SU-DHL-6 (cell line): ENCODE measurements around the gene TATDN3.
"Not testable (repeated sequence)": the region's sequence is repeated elsewhere in the genome, so short reads cannot be mapped to it uniquely, and the experiment has no call there.

Experiments
- H2AFZ ChIP-seq: fragments of 200-600 bp; sonication (generic); 2 replicates; pipeline ENCODE4 v1.6.1; 2014; ENCODE audit warnings: low read depth, mild to moderate bottlenecking, moderate library complexity, mixed read lengths, antibody characterized with exemption, low read length; ENCODE audit not compliant: severe bottlenecking
- H3F3A ChIP-seq: fragments of 200-600 bp; shearing (Covaris generic); 2 replicates; pipeline ENCODE4 v1.6.0; 2016; ENCODE audit warnings: antibody characterized with exemption, mild to moderate bottlenecking; ENCODE audit not compliant: insufficient read depth
- H3K27ac ChIP-seq: fragments of 200-600 bp; sonication (generic); 2 replicates; pipeline ENCODE4 v1.5.1; 2016; ENCODE audit warnings: low read depth, mild to moderate bottlenecking, low read length, moderate library complexity, mixed read lengths
- H3K27me3 ChIP-seq: fragments of 200-600 bp; sonication (generic), shearing (Covaris generic); 2 replicates; pipeline ENCODE4 v1.6.0; 2014; ENCODE audit warnings: mild to moderate bottlenecking, low read length
- H3K36me3 ChIP-seq: fragments of 200-600 bp; sonication (generic); 2 replicates; pipeline ENCODE4 v1.6.1; 2014; ENCODE audit warnings: mild to moderate bottlenecking, low read length, mixed read lengths
- H3K4me2 ChIP-seq: fragments of 300-600, 200-600 bp; shearing (Covaris generic), sonication (generic); 2 replicates; pipeline ENCODE4 v1.6.0; 2014; ENCODE audit warnings: low read length, low read depth, mild to moderate bottlenecking; ENCODE audit not compliant: poor library complexity, severe bottlenecking
- H3K4me3 ChIP-seq: fragments of 200-600 bp; sonication (generic); 2 replicates; pipeline ENCODE4 v1.5.1; 2014; ENCODE audit warnings: antibody characterized with exemption, low read length, mild to moderate bottlenecking, mixed read lengths; ENCODE audit not compliant: insufficient read depth, poor library complexity, severe bottlenecking
- H3K79me2 ChIP-seq: fragments of 200-600 bp; sonication (generic); 2 replicates; pipeline ENCODE4 v1.6.1; 2014; ENCODE audit warnings: mild to moderate bottlenecking, low read length, moderate library complexity; ENCODE audit not compliant: insufficient read depth
- H3K9ac ChIP-seq: fragments of 200-600 bp; sonication (generic); 2 replicates; pipeline ENCODE4 v1.7.0; 2014; ENCODE audit warnings: mild to moderate bottlenecking, low read length
- H3K9me2 ChIP-seq: fragments of 200-600 bp; sonication (generic); replicated peaks from 2 replicates; pipeline ENCODE4 v1.6.1; 2014; ENCODE audit warnings: low read length; ENCODE audit not compliant: insufficient read depth
- H3K9me3 ChIP-seq: fragments of 200-600 bp; sonication (generic); 2 replicates; pipeline ENCODE4 v1.6.1; 2014; ENCODE audit warnings: low read length, mixed read lengths; ENCODE audit not compliant: insufficient read depth
- H4K20me1 ChIP-seq: fragments of 200-600 bp; sonication (generic); 2 replicates; pipeline ENCODE4 v1.6.1; 2014; ENCODE audit warnings: low read depth, mild to moderate bottlenecking, antibody characterized with exemption, low read length, moderate library complexity, mixed read lengths
- EZH2phosphoT487 ChIP-seq: fragments of 200-600 bp; sonication (generic), shearing (Covaris generic); conservative IDR thresholded peaks from 2 replicates; pipeline ENCODE4 v1.6.1; 2018; ENCODE audit warnings: mild to moderate bottlenecking, antibody characterized with exemption, low read length, moderate library complexity, mixed read lengths
- TF ChIP-seq, protein P1 (sequence below): fragments of 200-600 bp; sonication (generic); IDR thresholded peaks from one replicate; pipeline ENCODE4 v1.5.1; 2017; ENCODE audit warnings: antibody characterized with exemption, mild to moderate bottlenecking, low read length, moderate library complexity; ENCODE audit not compliant: insufficient read depth, poor library complexity, severe bottlenecking

TATDN3 gene

DNA sequence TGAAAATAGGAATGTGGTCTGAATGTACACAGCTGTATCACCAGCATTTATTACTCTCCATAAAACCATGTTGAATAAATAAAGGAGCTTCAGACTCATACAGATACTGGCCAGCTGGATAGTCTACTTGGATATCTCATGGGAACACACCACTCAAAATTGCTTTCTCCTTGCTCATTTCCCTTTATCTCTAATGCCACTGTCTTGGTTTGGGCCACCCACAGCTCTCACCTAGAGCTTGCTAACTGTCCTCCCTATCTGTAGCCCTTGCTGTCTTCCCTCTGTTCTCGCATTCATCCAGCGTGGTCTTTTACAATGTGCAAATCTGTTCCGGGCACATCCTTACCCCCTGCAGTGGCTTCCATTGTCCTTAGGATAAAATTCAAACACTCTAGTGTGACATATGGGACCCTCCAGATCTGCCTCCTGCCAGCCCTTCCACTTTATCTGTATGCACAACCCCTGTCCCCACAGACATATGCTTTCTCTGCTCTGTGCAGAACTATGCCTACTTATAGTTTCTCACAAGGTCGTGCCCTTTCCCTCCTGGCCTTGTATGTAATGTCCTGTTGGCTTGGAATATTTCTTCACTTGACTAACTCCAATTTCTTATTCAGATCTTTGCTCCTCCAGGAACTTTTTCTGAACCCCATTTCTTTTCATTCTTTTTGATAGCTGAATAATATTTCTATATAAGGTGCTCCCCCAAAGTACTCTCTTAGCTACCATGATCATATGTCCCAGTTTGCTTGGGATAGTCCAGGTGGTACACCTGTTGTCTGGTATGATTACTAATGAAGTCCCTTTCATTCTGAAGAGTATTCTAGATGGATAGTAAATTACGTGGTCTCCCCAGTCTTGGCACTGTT, 69.3 kb downstream of the TATDN3 start:
- Histone ChIP-seq H3K4me3 (peak overlapping the region; percentile 77), H3K27me3 (no peaks in the 10 kb centered on the region), H3K9ac (no peak overlapping the region), H3K9me2 (no peaks in the 10 kb centered on the region), H3K27ac (no peak overlapping the region), H3K79me2 (peaks cover 79% of the 10 kb centered on the region), H3F3A (peaks cover 4% of the 10 kb centered on the region; the same call in 1 of the 2 replicates), H3K36me3 (peaks cover 22% of the 10 kb centered on the region), H3K4me2 (peak overlapping the region; percentile 92), H2AFZ (no peak overlapping the region), H4K20me1 (peaks cover 5% of the 10 kb centered on the region; the same call in 1 of the 2 replicates), H3K9me3 (no peaks in the 10 kb centered on the region)
- no peak for TF ChIP-seq EZH2phosphoT487
- TF ChIP-seq, protein P1, sequence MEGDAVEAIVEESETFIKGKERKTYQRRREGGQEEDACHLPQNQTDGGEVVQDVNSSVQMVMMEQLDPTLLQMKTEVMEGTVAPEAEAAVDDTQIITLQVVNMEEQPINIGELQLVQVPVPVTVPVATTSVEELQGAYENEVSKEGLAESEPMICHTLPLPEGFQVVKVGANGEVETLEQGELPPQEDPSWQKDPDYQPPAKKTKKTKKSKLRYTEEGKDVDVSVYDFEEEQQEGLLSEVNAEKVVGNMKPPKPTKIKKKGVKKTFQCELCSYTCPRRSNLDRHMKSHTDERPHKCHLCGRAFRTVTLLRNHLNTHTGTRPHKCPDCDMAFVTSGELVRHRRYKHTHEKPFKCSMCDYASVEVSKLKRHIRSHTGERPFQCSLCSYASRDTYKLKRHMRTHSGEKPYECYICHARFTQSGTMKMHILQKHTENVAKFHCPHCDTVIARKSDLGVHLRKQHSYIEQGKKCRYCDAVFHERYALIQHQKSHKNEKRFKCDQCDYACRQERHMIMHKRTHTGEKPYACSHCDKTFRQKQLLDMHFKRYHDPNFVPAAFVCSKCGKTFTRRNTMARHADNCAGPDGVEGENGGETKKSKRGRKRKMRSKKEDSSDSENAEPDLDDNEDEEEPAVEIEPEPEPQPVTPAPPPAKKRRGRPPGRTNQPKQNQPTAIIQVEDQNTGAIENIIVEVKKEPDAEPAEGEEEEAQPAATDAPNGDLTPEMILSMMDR = no peak

DNA sequence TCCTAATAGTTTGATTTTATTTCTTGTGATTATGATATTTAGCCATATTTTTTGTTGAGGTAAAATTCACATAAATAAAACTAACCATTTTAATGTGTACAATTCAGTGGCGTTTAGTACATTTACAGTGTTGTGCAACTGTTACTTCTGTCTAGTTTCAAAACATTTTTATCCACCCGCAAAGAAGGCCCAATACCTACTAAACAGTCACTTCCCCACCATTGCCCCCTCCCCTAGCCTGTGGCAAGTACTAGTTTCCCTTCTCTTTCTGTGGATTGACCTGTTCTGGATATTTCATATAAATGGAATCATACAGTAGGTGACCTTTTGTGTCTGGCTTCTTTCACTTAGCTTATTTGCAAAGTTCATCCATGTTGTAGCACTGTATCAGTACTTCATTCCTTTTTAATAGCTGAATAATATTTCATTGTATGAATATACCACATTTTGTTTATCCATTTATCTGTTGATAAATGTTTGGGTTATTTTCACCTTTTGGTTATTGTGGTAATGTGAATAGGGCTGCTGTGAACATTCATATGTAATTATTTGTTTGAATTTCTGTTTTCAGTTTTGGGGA, 70.5 kb downstream of the TATDN3 start:
- peaks cover 26% of the 10 kb centered on the region for H3K36me3 ChIP-seq
- no peak overlapping the region for H3K4me3 ChIP-seq

DNA sequence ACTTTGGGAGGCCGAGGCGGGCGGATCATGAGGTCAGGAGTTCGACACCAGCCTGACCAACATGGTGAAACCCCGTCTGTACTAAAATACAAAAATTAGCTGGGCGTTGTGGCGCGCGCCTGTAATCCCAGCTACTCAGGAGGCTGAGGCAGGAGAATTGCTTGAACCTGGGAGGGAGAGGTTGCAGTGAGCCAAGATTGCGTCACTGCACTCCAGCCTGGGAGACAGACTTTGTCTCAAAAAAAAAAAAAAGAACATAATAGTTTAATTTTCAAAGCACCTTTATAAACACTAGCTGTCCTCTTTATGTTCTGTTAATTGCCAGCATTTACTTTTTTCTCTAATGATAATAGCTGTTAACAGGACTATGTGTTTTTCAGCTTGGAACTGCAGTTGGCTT, 71.7 kb downstream of the TATDN3 start:
- H3K9me2 ChIP-seq, H3K9me3 ChIP-seq, H2AFZ ChIP-seq, H3K27ac ChIP-seq, H3K4me3 ChIP-seq, H4K20me1 ChIP-seq, H3K9ac ChIP-seq, H3K4me2 ChIP-seq, H3K27me3 ChIP-seq, H3F3A ChIP-seq: not testable (repeated sequence)
- peaks cover 62% of the 10 kb centered on the region for H3K79me2 ChIP-seq
- H3K36me3 ChIP-seq = peaks cover 28% of the 10 kb centered on the region

More for the DNA sequence above, 70.5 kb downstream of the TATDN3 start:
- Histone ChIP-seq H3K79me2 (peaks cover 70% of the 10 kb centered on the region), H3K9me3 (no peaks in the 10 kb centered on the region), H3K27me3 (no peaks in the 10 kb centered on the region), H2AFZ (no peak overlapping the region), H4K20me1 (peaks cover 5% of the 10 kb centered on the region; the same call in 1 of the 2 replicates), H3K9ac (no peak overlapping the region), H3K27ac (no peak overlapping the region), H3F3A (peaks cover 4% of the 10 kb centered on the region; the same call in 1 of the 2 replicates), H3K4me2 (peak overlapping the region; percentile 25), H3K9me2 (no peaks in the 10 kb centered on the region)
- TF ChIP-seq, protein P1 = no peak
- TF ChIP-seq EZH2phosphoT487 = no peak

DNA sequence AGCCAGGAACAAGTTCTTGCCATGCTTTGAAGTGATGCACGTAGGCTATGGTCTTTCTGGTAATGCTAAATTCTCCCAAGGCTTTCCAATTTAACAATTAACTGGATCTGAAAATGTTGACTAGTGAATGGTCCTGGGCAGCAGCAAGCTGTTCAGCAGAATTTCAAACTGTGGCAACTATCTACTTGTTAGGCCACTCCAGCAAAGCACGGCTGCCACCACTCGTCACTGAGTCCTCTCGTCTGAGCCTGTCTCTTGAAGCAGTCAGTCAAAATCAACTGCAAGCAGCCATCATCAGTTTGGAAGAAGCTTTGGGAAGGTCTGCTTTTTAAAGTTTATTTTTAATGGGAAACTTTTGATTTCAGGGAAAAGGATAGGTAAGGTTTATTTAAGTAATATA, 72.5 kb downstream of the TATDN3 start:
- Histone ChIP-seq H3K4me2 (no peak overlapping the region), H2AFZ (no peak overlapping the region), H3K27me3 (no peaks in the 10 kb centered on the region), H3K9me2 (no peaks in the 10 kb centered on the region), H3K9ac (no peak overlapping the region), H3K79me2 (peaks cover 54% of the 10 kb centered on the region), H3K9me3 (no peaks in the 10 kb centered on the region), H3F3A (peaks cover 7% of the 10 kb centered on the region; the same call in 1 of the 2 replicates), H3K36me3 (peaks cover 30% of the 10 kb centered on the region), H4K20me1 (peaks cover 5% of the 10 kb centered on the region; the same call in 1 of the 2 replicates), H3K4me3 (no peak overlapping the region), H3K27ac (no peak overlapping the region)
- TF ChIP-seq, protein P1 = no peak
- TF ChIP-seq EZH2phosphoT487 = no peak
